ENCODE data around the gene FAT4.

Gene FAT4

GRCh38 chr4:125317525-125317877 lies 2.7 kb downstream of the FAT4 start:
- DNase-seq (ENCODE audit: low read depth in 2 of 2), result no peak

GRCh38 chr4:125319311-125319710 lies 4.6 kb downstream of the FAT4 start:
- DNase-seq (ENCODE audit: low read depth in 2 of 2), result no peak

- DNase-seq (ENCODE audit: low read depth in 2 of 2), result no peak
Observed at GRCh38 chr4:125321709-125322365, 7.1 kb downstream of the FAT4 start.

GRCh38 chr4:125322366-125322730 lies 7.6 kb downstream of the FAT4 start:
- DNase-seq (ENCODE audit: low read depth in 2 of 2), result no peak

- no peak for DNase-seq (ENCODE audit: low read depth in 2 of 2)
Observed at GRCh38 chr4:125323654-125324053, 8.9 kb downstream of the FAT4 start.

- DNase-seq (ENCODE audit: low read depth in 2 of 2), result no peak
Observed at GRCh38 chr4:125325733-125326132, 11.0 kb downstream of the FAT4 start.

GRCh38 chr4:125331116-125331515 lies 16.4 kb downstream of the FAT4 start:
- no peak for DNase-seq (ENCODE audit: low read depth in 2 of 2)

GRCh38 chr4:125334926-125335325 lies 20.2 kb downstream of the FAT4 start:
- no peak for DNase-seq (ENCODE audit: low read depth in 2 of 2)

GRCh38 chr4:125338814-125339213 lies 24.1 kb downstream of the FAT4 start:
- DNase-seq (ENCODE audit: low read depth in 2 of 2), result no peak

- DNase-seq (ENCODE audit: low read depth in 2 of 2), result no peak
Observed at GRCh38 chr4:125344198-125344597, 29.4 kb downstream of the FAT4 start.

- no peak for DNase-seq (ENCODE audit: low read depth in 2 of 2)
Observed at GRCh38 chr4:125346616-125347015, 31.9 kb downstream of the FAT4 start.

GRCh38 chr4:125350470-125351135 lies 35.8 kb downstream of the FAT4 start:
- DNase-seq (ENCODE audit: low read depth in 2 of 2), result no peak

GRCh38 chr4:125352521-125352920 lies 37.8 kb downstream of the FAT4 start:
- no peak for DNase-seq (ENCODE audit: low read depth in 2 of 2)

- no peak for DNase-seq (ENCODE audit: low read depth in 2 of 2)
Observed at GRCh38 chr4:125353131-125353530, 38.4 kb downstream of the FAT4 start.

GRCh38 chr4:125355791-125356190 lies 41.0 kb downstream of the FAT4 start:
- no peak for DNase-seq (ENCODE audit: low read depth in 2 of 2)

GRCh38 chr4:125357675-125358074 lies 42.9 kb downstream of the FAT4 start:
- DNase-seq (ENCODE audit: low read depth in 2 of 2), result no peak

- DNase-seq (ENCODE audit: low read depth in 2 of 2), result no peak
Observed at GRCh38 chr4:125358453-125358852, 43.7 kb downstream of the FAT4 start.

- no peak for DNase-seq (ENCODE audit: low read depth in 2 of 2)
Observed at GRCh38 chr4:125359363-125359762, 44.6 kb downstream of the FAT4 start.

GRCh38 chr4:125359960-125360634 lies 45.3 kb downstream of the FAT4 start:
- no peak for DNase-seq (ENCODE audit: low read depth in 2 of 2)

- DNase-seq (ENCODE audit: low read depth in 2 of 2), result no peak
Observed at GRCh38 chr4:125360727-125361126, 46.0 kb downstream of the FAT4 start.
